Measurements from ENCODE around the gene HUS1B. TPM values are rescaled to one million over a fixed set of nuclear protein-coding genes. Genes with fewer than 3 reads are reported as not detected.

The HUS1B gene
- polyA plus RNA-seq, 1 experiment = 0.10 TPM

DNA sequence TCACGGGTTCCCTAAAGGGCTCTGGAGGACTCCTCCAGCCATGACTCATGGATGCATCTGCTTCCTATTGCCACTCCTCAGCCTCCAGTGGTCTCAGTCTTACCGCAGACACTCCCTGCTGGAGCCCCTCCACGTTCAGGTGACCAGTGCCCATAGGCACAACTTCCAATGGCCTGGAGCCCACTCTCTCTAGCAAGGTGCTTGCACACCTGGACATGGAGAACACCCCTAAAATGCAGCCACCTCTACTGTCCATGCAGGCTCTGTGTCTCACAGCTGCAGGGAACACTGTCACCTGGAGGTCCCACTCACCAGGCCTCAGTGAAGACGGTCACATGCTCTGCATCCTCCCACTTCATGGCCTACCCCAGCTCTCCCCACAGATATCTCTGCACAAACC lies 36.0 kb downstream of the HUS1B start:
- CTCF ChIA-PET = no interaction called here
- Histone ChIP-seq H3K9me3 (ENCODE audit: control insufficient read depth, insufficient read depth, low read length) (no peaks in the 10 kb centered on the region; the same call in 1 of the 2 replicates), H3K27me3 (ENCODE audit: control insufficient read depth, insufficient read depth, low read length) (no peaks in the 10 kb centered on the region), H3K27ac (ENCODE audit: low read depth, low read length) (no peak overlapping the region), H3K4me3 (ENCODE audit: low read depth, low read length) (no peak overlapping the region)
- no peak for DNase-seq (ENCODE audit: low read depth, low spot score)
- POLR2A ChIA-PET = no interaction called here
- TF ChIP-seq CTCF (IDR thresholded peaks at IDR 0.05; ENCODE audit: low read depth, low read length) = no peak

GRCh38 chr6:620166-620565 lies 36.7 kb downstream of the HUS1B start:
- Histone ChIP-seq H3K4me3 (ENCODE audit: low read depth, low read length) (no peak overlapping the region), H3K9me3 (ENCODE audit: control insufficient read depth, insufficient read depth, low read length) (no peaks in the 10 kb centered on the region; the same call in 1 of the 2 replicates), H3K27ac (ENCODE audit: low read depth, low read length) (no peak overlapping the region), H3K27me3 (ENCODE audit: control insufficient read depth, insufficient read depth, low read length) (no peaks in the 10 kb centered on the region)
- no peak for TF ChIP-seq CTCF (IDR thresholded peaks at IDR 0.05; ENCODE audit: low read depth, low read length)
- ChIA-PET CTCF (interaction anchor here (0.8 kb wide), 1 partner anchor 102 kb away, joined by 3 read pairs; no protein-coding TSS in a partner anchor), POLR2A (no interaction called here)
- no peak for DNase-seq (ENCODE audit: low read depth, low spot score)

DNA sequence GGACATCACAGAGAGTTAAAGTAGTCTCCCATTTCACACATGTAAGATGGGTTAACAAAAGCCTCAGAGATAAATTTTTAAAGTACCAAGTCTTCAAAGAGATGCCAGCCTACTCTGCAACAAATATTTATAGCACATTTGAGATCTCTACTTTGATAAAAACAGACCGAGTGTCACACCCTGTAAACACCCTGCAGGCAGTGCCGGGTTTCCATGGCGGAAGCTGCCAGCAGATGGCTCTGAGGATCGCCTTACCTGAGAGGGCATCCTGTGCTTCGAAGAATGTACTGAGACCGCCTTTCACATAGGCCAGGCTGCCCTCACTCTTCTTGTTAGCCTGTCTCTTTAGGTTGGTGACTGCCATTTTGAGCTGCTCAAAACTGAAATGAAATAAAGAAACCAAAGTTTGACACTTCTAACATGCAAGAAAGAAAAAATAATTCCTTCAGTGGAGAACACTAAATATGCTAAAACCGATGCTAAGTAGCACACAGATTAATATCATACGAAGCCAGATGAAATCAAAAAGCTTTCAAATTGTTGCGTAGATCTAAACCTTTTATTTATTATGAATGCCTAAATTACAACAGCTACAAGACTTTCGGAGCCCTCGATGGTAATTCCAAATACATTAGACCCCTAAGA lies 39.3 kb downstream of the HUS1B start:
- Histone ChIP-seq H3K27me3 (ENCODE audit: control insufficient read depth, insufficient read depth, low read length) (no peaks in the 10 kb centered on the region), H3K9me3 (ENCODE audit: control insufficient read depth, insufficient read depth, low read length) (no peaks in the 10 kb centered on the region), H3K4me3 (ENCODE audit: low read depth, low read length) (no peak overlapping the region), H3K27ac (ENCODE audit: low read depth, low read length) (no peak overlapping the region)
- no peak for DNase-seq (ENCODE audit: low read depth, low spot score)
- CTCF ChIA-PET = interaction anchor here (0.6 to 1.7 kb wide), 4 partner anchors 9 to 93 kb away, joined by 4 to 6 read pairs (median 5); no protein-coding TSS in a partner anchor
- POLR2A ChIA-PET = no interaction called here
- TF ChIP-seq CTCF (IDR thresholded peaks at IDR 0.05; ENCODE audit: low read depth, low read length) = no peak

GRCh38 chr6:613981-614380 lies 42.9 kb downstream of the HUS1B start:
- no peak overlapping the region for H3K4me3 ChIP-seq (ENCODE audit: low read depth, low read length)
- no peaks in the 10 kb centered on the region for H3K27me3 ChIP-seq (ENCODE audit: control insufficient read depth, insufficient read depth, low read length)
- TF ChIP-seq CTCF (IDR thresholded peaks at IDR 0.05; ENCODE audit: low read depth, low read length) = no peak
- no peak for DNase-seq (ENCODE audit: low read depth, low spot score)
- H3K27ac ChIP-seq (ENCODE audit: low read depth, low read length) = no peak overlapping the region
- POLR2A ChIA-PET = no interaction called here
- CTCF ChIA-PET = interaction anchor here (1.2 to 1.3 kb wide), 2 partner anchors 21 to 108 kb away, joined by 3 read pairs; no protein-coding TSS in a partner anchor
- H3K9me3 ChIP-seq (ENCODE audit: control insufficient read depth, insufficient read depth, low read length) = no peaks in the 10 kb centered on the region

DNA sequence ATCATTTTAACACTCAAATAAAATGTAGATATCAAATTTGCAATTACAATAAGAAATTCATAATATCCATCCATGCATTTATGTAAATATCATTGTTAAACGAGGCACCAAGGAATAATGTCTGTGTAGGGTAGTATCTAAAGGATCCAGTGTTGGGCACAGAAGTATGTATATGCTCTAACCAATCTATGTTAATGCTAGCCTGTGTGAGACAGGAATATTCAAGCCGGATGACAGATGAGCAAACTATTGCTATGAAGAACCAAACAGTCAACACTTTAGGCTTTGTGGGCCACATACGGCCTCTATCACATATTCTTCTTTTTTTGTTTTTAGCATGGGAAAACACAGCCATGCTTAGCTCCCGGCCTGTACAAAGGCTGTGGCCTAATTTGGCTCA lies 45.0 kb downstream of the HUS1B start:
- Histone ChIP-seq H3K9me3 (ENCODE audit: control insufficient read depth, insufficient read depth, low read length) (no peaks in the 10 kb centered on the region), H3K27me3 (ENCODE audit: control insufficient read depth, insufficient read depth, low read length) (no peaks in the 10 kb centered on the region), H3K27ac (ENCODE audit: low read depth, low read length) (no peak overlapping the region), H3K4me3 (ENCODE audit: low read depth, low read length) (no peak overlapping the region)
- no peak for DNase-seq (ENCODE audit: low read depth, low spot score)
- ChIA-PET POLR2A (no interaction called here), CTCF (no interaction called here)
- no peak for TF ChIP-seq CTCF (IDR thresholded peaks at IDR 0.05; ENCODE audit: low read depth, low read length)
